ENCODE measurements around the gene RNU1-3.
"Not testable (repeated sequence)": the region's sequence is repeated elsewhere in the genome, so short reads cannot be mapped to it uniquely, and the experiment has no call there.

RNU1-3 gene

GRCh38 chr1:16651560-16651959 lies 15.2 kb downstream of the RNU1-3 start:
- not testable (repeated sequence) for DNase-seq (ENCODE audit: low spot score)

DNA sequence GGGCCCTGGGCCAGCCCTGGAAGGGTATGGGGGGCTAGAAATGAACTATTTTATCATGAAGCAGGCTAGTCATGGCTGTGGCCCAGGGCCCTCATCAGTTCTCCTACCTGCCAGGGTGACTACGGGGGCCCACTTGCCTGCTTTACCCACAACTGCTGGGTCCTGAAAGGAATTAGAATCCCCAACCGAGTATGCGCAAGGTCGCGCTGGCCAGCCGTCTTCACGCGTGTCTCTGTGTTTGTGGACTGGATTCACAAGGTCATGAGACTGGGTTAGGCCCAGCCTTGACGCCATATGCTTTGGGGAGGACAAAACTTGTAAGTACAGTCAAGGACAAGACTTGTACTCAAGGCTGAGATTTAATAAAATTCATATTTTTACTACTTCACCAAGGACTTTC lies 16.8 kb downstream of the RNU1-3 start:
- not testable (repeated sequence) for DNase-seq (ENCODE audit: low spot score)

DNA sequence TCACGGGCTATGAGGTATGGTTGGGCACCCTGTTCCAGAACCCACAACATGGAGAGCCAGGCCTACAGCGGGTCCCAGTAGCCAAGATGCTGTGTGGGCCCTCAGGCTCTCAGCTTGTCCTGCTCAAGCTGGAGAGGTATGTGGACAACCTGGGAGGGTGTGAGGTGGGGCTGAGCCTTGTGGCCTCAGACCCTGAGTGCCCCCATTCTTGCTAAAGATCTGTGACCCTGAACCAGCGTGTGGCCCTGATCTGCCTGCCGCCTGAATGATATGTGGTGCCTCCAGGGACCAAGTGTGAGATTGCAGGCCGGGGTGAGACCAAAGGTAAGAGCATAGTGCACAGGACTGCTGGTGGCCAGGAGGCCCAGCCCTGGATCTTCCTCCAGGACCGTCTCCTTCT lies 17.4 kb downstream of the RNU1-3 start:
- not testable (repeated sequence) for DNase-seq (ENCODE audit: low spot score)

- DNase-seq (ENCODE audit: low spot score), result not testable (repeated sequence)
Observed at GRCh38 chr1:16648756-16649155, 18.0 kb downstream of the RNU1-3 start.

GRCh38 chr1:16648250-16648649 lies 18.5 kb downstream of the RNU1-3 start:
- DNase-seq (ENCODE audit: low spot score), result not testable (repeated sequence)

DNA sequence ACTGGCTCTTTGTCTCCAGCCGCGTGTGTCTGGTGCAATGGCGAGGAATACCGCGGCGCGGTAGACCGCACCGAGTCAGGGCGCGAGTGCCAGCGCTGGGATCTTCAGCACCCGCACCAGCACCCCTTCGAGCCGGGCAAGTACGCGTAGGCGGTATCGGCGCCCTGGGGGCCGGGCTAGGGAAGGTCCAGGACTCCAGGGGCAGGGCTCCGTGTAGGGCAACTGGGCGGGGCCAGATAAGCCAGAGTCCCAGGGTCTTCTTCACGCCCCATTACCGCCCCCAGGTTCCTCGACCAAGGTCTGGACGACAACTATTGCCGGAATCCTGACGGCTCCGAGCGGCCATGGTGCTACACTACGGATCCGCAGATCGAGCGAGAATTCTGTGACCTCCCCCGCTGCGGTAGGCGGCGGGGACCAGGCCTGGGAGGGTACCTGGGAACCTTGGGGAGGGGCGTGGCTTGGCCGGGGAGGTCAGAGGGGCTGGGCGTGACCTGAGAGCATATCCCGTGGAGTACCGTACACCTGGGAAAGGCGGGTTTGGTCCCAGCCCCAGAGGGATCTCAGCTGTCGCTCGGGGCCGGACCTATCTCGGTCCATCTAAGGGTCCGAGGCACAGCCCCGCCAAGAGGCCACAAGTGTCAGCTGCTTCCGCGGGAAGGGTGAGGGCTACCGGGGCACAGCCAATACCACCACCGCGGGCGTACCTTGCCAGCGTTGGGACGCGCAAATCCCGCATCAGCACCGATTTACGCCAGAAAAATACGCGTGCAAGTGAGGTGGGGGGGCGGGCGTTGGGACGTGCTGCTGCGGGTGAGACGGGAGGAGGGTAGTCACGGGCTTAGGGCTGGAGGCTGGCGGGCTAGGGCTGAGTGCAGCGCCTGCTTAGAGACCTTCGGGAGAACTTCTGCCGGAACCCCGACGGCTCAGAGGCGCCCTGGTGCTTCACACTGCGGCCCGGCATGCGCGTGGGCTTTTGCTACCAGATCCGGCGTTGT lies 19.3 kb downstream of the RNU1-3 start:
- not testable (repeated sequence) for DNase-seq (ENCODE audit: low spot score)

DNA sequence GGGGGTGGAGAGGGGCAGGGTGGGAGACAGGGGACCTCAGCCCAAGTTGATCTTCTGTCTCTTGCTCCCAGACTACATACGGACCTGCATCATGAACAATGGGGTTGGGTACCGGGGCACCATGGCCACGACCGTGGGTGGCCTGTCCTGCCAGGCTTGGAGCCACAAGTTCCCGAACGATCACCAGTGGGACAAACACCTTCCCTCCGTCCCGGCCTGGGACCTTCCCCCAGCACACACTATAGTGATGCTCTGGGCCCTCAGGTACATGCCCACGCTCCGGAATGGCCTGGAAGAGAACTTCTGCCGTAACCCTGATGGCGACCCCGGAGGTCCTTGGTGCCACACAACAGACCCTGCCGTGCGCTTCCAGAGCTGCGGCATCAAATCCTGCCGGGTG lies 20.0 kb downstream of the RNU1-3 start:
- not testable (repeated sequence) for DNase-seq (ENCODE audit: low spot score)

DNA sequence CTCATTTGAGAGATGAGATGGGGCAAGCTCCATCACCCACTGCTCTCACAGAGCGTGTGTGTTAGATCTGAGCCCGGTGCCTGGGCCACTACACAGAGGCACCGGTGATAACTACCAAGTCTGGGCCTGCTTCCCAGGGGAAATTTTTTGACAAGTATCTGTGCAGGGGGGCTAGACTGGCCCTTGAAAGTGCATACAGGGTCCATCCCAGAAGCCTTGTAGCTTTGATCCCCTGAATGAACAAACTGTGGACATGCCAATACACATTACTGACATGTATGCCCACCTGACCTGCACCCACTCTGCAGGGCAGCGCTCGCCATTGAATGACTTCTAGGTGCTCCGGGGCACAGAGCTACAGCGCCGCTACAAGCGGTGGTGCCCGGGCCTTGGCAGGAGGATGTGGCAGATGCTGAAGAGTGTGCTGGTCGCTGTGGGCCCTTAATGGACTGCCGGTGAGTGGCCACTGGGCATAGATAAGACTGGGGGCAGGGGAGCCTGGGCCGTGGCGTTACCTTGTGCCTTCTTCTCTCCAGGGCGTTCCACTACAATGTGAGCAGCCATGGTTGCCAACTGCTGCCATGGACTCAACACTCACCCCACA lies 20.6 kb downstream of the RNU1-3 start:
- DNase-seq (ENCODE audit: low spot score), result not testable (repeated sequence)

- not testable (repeated sequence) for DNase-seq (ENCODE audit: low spot score)
Observed at GRCh38 chr1:16645271-16646060, 21.3 kb downstream of the RNU1-3 start.

- peak; percentile 89 for DNase-seq (ENCODE audit: low spot score)
Observed at GRCh38 chr1:16644482-16645270, 22.1 kb downstream of the RNU1-3 start.

DNA sequence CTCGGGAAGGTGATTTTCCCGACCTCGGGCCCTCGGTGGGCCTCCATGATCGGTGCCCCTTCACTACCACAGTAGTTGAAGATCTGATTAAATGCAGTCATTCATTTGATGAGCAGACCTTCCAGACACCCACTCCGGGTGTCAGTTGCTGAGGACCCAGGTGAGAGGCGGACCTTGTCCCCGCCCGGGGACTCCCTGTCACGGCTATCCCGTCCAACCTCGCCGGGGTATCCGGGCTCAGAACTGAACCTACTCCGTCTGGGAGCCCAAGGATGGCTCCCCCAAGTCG lies 22.6 kb downstream of the RNU1-3 start:
- DNase-seq (ENCODE audit: low spot score), result no peak

- DNase-seq (ENCODE audit: low spot score), result peak; percentile 48
Observed at GRCh38 chr1:16643476-16644192, 23.1 kb downstream of the RNU1-3 start.

DNA sequence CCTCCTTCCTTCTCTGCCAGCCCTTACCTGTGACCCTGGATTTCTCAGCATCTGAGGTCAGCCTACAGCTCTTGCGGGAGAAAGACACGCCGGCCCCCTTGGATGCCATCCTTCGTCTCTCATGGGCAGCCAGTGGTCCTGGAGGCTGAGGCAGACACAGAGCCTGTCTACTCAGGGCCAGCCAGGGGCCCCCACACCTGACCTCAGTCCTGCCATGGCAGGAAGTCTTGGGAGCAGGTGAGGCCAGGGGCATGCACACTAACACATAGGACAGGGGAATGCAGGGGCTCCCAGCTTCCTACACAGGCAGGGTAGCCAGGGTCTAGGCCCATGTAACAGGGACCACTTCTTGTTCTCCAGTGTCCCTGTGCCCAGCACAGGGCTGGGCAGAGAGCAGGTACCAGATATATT lies 23.7 kb downstream of the RNU1-3 start:
- DNase-seq (ENCODE audit: low spot score), result peak; percentile 24

DNA sequence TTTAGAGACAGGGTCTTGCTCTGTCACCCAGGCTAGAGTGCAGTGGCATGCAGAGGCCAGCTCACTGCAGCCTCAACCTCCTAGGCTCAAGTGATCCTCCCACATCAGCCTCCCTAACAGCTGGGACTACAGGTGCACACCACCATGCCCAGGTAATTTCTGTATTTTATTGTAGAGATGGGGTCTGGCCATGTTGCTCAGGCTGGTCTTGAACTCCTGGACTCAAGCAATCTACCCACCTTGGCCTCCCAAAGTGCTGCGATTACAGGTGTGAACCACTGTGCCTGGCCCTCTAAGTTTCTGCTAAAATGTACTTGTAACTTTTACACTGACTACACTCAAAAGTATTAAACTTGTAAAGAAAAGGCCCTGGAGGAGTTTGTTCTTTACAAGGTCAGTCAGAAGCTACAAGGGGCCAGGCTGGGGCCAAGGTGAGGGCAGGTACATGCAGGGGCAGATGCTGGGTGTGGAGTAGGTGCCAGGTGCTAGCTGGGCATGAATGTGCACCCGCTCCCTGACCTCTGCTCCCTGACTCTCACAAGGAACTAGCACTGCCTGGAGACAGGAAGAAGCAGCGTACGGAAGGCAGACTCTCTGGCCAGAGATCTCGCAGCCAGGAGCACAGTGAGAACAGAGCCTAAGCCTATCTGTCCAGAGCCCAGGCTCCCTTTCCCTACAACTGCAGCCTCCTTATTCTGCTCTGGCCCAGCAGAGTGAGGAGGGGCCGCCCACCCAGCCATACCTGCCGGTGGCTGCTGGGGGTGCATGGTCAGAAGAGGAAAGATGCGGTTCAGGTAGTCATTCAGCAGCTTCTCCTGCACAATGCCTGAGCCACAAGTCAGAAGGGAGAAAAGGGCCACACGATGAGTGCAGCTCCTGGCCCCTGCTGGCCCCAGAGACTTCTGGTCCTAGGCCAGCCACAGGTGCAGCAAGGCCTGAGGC lies 24.5 kb downstream of the RNU1-3 start:
- not testable (repeated sequence) for DNase-seq (ENCODE audit: low spot score)

- not testable (repeated sequence) for DNase-seq (ENCODE audit: low spot score)
Observed at GRCh38 chr1:16641159-16641975, 25.4 kb downstream of the RNU1-3 start.

DNA sequence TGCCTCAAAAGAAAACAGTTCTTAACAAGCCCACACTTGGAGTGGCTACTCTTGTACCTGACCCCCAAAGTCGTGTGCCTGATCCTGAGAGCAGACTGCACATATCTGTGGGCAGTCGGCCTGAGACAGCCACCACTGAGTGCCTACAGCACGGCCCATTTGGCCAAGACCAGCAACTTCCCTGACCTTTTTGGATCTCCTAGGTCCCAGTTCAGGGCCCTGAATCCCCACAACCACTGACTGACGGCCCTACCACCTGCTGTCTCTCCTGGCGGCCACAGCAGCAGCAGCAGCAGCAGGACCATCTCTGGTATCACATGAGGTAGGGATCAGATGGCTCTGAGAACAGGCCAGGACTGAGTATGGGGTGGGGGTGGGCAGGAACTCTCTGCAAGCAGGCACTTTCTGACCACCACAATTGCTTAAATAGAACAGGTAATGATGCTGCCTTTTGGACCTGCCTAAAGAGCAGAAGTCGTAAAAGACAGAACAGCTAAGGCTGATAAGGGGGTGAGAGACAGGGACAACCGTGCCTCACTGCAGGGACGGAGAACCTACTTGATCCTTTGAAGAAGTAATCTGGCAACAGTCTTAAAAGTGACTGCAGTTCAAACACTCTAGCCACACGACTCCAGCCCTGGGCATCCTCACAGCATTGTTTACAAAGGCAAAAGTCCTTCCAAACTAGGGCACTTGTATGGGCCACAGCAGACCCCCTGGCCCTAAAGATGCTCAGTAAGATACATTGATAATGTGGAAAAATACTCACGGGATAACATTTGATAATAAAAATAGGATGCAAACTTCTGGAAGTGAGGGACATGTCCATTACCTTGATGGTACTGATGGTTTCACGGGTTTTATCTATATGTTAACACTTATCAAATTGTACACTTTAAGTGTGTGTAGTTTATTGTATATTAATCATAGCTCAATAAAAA lies 27.4 kb downstream of the RNU1-3 start:
- DNase-seq (ENCODE audit: low spot score), result not testable (repeated sequence)

DNA sequence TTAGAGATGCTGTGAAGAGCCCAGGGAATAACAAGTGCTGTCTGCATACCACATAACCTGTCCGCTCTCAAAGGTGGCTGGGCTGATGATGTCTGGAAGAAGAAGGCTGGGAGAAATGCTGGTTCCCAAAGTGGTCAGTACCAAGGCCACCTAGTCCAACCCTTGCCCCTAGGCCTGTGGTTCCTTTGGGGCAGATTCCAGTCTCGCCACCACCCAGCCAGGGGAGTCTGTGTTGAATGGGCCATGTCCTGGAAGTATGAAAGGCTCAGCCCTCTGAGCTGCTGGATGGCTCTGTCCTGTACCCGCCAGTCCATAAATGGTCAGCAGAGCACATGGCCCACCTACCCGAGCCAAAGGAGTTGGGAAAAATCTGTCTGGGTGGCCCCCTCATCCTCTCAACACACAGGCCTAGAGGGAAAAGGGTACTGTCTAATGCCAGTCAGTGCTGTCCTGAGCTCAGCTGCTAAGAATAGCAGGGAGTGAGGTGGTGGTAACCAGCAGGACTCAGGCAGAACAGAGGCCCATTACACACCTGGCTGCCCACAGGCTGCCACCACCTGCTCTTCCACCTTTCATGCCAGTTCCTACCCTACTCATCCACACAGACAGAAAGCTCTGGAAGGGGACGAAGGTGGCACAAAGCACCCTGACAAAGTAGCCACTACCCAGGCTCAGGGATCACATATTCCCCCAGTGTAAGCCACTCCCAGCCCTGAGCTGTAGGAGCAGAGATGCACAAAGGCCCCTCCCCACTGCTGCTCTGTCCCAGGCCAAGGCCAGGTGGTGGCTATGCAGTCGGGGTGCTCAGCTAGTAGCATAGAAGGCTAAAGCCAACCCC lies 28.6 kb downstream of the RNU1-3 start:
- not testable (repeated sequence) for DNase-seq (ENCODE audit: low spot score)
